Forelimb muscle (tissue), 1 donor: Measurements from ENCODE around the gene VWA8. TPM values are rescaled to one million over a fixed set of nuclear protein-coding genes. Genes with fewer than 3 reads are reported as not detected.

Source experiments
- DNase-seq: peaks from one replicate; pipeline ENCODE4 v3.0.0-alpha.2; 2013; ENCODE audit warnings: low read depth
- polyA plus RNA-seq: library from polyadenylated mRNA; unstranded; fragments of 120-200 nt; gene quantifications from one replicate; pipeline ENCODE4 v1.2.1, GENCODE V29; 2013; ENCODE audit not compliant: insufficient read length

VWA8 gene
- polyA plus RNA-seq, 1 donor = 8.6 TPM

GRCh38 chr13:41615528-41615855, 345.4 kb downstream of the VWA8 start:
- DNase-seq = no peak

DNA sequence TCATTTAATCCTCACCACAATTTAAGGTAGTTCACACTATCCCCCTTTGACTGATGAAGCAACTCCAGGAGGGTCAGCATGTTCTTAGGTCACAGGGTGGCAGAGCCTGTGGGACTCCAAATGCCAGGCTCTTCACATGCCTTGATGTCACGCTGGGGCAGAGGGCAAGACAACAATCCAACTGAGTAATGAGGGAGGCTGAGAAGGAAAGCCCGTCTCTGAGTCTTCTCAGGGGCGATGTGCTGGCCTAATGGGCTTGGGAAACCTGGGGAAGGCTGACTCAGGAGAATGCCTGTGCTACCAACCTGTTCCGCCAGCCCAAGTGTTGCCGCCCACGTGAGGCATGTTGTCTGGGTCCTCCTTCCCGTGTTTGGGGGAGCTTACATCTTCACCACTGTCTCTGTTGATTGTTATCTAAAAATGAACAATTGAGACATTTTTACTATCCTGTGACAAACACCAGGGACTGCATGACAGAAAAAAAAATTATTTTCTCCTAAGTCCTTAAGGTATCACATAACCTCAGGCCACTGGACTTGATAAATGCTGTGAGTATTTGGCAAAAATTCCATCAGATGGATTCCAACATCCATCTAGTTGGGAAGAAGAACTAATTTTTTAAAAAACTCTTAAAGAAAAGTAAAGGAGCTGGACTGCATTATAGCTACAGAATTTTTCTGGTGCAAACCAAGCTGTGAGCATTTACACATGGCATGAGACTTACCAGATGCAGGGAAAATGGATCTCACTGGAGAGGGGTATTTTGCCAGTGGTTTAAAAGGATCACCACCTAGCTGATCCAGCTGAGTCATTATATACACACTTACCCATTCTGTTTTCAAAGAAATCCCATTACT, 346.0 kb downstream of the VWA8 start:
- no peak for DNase-seq

DNA sequence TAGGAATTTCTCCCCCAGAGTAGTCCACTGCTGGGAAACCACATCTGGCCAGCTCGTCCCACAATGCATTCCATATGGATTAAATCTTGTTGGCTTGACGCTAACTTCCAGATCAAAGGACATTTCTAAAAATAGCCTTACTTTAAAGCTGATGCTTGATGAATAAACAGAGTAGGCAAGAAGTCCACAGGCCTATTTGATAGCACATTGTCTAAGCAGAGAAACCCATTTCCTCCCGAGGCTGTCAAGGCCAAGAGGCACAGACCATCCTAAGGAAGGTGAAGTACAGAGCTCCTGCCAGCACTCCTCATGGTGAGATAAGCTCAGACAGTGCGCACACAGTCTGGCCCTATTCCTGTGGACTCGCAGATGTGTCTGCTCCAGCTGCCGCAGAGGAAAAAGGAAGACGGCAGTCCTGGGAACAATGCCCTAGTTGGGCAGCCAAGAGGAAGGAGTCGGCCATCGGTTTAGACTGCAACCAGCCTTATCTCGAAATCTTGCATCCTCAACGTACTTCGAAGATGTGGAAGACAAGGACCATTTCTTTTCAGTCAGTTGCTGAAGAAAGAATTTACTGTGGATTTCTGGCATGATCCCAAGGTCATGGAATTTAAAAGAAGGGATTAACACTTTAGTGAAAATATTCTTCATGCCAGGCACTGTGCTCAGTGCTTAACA, 346.8 kb downstream of the VWA8 start:
- peak; percentile 24 for DNase-seq

- DNase-seq = no peak
Measured at GRCh38 chr13:41613471-41613870, 347.4 kb downstream of the VWA8 start.

DNA sequence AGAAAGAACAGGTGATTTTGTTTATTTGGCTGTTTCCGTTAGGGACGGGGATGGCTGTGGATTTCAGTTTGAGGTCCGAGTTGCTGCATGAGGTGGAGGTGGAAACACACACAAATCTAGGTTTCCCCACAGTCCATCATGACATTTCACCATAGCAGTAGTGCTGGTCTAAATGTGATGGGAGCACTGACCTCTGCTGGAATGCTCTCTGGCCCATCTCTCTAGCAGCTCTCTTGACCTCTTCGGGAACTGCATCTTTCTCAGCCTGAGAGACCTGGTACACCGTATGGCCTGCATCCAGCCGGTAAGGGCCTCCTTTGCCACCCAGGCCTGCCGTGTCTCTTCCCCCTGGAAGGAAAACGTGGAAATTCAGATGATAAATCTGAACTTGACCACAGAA, 349.5 kb downstream of the VWA8 start:
- DNase-seq = no peak

- peak; percentile 24 for DNase-seq
Measured at GRCh38 chr13:41610404-41610803, 350.5 kb downstream of the VWA8 start.

DNA sequence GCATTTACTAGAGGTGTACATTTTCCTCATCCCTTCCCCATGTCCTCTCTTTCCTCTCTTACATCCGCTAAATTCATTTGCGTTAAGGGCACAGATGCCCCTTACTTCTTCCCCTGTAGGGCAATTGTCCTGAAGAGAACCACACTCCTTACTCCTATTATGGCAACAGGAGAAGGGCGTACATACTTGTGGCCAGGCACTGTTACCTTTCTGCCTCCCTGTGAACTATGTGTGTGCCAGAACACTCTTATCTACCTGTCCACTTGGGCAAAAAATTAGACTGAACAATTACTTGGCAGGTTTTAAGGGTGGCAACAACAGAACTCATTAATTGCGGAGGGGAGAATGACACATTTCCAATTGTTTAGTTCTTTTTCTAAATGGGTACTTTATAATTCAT, 351.1 kb downstream of the VWA8 start:
- DNase-seq = no peak

GRCh38 chr13:41608839-41609177, 352.1 kb downstream of the VWA8 start:
- DNase-seq = no peak

DNA sequence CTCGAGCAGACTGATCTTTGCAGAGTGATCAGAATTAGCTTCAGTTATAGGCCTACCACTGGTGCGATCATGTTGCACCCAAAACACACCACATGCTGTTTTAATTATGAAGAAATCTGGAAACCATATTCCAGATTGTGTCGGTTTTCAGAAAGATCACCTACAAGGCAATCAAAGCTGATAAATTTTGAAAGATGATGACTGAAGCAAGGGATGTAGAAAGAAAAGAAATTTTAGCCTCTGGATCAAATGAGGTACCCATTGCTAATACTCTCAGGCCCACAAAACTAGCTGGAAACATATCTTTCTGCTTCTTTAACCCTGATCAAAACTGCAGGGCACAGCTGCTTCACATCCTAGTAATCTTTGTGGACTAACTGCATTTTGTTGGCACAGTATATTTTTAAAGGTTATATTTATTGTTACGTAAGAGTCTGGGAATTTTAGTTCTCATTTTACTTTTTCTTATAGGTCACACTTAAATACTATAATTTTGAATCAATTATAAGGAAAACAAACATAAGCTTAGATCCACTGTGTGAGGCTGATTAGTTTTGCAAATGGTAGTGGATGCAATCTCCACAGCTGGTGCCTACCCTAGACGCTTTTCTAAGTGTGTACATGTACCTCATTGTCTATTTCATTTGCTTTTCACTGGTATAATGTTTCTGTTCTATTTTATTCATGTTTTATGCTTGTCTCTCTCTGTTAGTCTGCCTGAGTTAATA, 352.6 kb downstream of the VWA8 start:
- no peak for DNase-seq

GRCh38 chr13:41606646-41607045, 354.3 kb downstream of the VWA8 start:
- no peak for DNase-seq

GRCh38 chr13:41605319-41606285, 355.3 kb downstream of the VWA8 start:
- no peak for DNase-seq

GRCh38 chr13:41603917-41604316, 357.0 kb downstream of the VWA8 start:
- no peak for DNase-seq

DNA sequence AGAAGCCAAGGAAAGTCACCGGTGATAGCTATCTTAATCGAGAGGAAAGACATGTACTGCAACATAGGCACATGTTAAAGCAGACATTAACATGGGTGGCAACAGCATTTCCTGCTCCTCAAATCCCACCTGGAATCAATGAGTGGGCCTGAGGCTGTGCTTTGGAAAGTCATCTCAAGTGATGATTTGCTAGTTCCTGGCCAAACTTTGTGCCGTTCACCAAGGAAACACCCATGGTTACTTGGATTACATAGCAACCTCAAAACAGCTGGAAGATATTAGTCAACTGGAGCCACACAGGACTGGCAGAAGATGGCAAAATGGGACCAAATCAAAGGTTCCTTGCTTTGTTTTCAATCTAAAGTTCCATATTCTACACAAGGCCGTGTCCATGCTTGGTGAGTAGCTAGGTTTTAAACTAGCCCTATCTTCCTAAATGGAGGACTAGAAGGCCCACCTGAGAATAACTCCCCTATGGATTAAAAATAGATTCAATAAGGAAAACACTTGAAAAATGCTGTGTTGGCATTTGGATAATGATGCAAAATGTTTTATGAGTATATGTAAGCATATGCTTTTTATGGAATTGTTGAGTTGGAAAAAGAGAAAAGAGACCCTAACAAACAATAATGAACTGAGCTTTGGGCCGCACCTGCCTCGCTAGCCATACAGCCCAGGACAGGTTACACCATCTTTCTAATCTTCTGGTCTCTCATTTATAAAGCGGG, 359.0 kb downstream of the VWA8 start:
- no peak for DNase-seq

DNA sequence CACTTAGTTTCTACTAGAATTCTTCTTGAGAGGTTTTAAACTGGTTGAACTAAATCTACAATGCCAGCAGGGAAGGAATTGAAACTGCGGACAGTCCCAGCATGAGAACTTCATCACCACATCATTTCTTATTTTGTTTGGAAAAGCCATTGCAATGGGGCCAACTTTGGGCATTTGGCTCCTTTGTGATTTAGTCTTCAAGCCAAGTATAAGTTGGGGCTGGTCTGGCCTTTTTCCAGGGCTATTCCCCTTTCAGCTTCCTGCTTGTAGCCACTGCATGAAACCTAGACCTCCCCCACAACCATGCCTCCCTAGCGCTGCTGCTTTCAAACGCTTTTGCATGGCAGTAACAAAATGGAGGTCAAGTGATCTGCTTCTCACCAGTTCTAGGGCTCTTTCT, 361.3 kb downstream of the VWA8 start:
- no peak for DNase-seq

DNA sequence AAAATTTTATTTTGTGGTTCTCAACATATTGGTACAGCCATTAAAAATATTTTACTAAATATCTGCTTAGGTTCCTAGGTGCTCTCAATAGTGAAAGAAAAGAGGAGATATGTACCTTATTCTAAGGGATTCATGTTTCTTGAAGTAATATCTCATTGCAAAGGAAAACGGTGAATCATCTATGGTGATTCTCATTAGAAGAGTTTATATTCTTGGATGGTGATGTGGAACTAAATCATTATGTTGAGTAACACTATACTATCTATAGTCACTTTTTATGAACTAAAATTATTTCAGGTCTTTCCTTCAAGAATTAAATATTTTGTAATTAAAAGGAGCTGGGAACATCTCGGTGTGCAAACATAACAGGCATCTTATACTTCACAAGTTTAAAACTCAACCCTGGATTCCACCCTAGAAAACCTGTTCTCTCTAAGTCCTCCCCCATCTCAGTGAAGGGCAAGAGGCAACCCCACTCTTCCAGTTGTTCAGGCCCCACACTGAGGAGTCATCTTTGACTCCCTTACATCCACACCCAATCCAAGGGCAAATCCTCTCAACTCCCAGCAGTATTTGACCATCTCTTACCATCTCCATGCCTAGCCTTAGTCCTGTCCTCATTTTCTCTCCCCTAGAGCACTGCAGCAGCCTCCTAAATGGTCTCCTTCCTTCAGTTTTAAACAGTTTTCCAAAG, 363.4 kb downstream of the VWA8 start:
- DNase-seq = no peak

DNA sequence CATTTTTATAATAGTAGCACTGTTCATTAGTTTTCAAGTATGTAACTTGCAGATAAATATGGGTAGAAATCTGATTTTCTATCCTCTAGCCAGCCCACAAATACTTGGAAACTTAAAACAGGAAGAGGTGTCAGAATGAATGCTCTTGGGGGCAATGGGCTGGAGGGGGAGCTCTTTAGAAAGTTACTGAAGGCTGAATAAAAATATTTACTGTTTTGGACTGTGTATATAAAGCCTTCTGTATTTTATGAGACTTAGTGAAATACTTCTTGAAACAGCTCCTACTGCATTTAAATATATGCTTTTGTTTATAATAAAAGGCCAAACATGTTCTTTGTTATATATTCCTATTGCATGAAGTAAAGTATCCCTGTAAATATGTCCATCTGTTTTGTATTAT, 364.7 kb downstream of the VWA8 start:
- no peak for DNase-seq

GRCh38 chr13:41595298-41595697, 365.6 kb downstream of the VWA8 start:
- DNase-seq = no peak

DNA sequence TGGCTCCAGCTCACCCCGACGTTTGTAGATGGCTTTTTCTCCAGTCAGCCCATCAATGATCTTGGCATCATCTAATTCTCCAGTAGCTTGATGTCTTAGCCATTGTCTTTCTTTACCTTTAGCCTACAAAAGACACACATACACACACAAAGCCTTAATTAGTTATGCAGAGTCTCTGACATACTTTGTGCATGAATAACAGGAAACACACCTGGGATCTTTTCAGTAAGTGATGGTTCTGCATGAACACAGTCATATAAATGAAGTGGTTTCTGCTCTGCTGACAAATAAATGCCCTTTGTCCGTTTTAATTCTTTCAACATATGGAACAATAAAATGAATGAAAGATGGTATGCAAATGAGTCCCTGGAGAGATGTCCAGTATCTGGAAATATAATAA, 370.3 kb downstream of the VWA8 start:
- DNase-seq = no peak

DNA sequence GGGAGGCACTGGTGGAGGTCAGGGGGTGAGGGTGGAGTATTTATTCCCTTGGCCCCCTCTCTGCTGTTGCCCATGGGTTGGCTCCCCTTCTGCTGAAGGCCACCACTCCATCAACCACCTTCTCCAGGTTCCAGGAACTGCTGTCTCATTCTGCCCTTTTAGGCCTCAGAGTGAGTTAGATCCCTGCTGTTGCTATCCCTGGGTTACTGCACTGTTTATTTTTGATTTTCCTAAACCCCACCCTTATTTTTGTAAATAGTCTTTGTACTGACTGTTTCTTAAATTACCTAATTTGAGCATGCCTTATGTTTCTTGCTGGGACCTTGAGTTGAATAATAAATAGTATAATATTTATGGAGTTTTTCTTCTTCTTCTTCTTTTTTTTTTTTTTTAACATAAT, 370.8 kb downstream of the VWA8 start:
- no peak for DNase-seq

DNA sequence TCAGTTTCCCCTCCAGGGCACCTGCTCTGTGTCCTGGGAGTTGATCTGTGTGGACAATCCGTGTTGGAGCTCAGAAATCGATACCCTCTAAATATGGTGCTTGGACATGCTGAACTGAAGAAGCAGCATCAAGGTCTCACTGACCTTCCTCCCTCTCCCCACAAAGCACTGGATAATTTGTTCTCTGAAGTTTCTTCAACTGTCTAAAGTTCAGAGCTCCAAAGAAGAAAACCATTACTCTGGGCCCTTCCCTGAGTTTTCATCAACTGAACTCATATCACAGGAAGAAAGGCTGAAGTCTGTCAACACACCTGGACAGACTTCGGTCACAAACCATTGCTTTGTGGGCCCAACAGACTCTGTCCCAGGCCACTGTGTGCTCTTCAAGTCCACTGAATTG, 371.5 kb downstream of the VWA8 start:
- DNase-seq = no peak
